HG03457 (cell line): Measurements from ENCODE around the gene SLC16A2.

Source experiments
- ATAC-seq: cut with Tn5 transposase; IDR thresholded peaks from one replicate; pipeline ENCODE4 v1.9.1; 2021; ENCODE audit warnings: moderate number of reproducible peaks; ENCODE audit not compliant: unreplicated experiment

The SLC16A2 gene

DNA sequence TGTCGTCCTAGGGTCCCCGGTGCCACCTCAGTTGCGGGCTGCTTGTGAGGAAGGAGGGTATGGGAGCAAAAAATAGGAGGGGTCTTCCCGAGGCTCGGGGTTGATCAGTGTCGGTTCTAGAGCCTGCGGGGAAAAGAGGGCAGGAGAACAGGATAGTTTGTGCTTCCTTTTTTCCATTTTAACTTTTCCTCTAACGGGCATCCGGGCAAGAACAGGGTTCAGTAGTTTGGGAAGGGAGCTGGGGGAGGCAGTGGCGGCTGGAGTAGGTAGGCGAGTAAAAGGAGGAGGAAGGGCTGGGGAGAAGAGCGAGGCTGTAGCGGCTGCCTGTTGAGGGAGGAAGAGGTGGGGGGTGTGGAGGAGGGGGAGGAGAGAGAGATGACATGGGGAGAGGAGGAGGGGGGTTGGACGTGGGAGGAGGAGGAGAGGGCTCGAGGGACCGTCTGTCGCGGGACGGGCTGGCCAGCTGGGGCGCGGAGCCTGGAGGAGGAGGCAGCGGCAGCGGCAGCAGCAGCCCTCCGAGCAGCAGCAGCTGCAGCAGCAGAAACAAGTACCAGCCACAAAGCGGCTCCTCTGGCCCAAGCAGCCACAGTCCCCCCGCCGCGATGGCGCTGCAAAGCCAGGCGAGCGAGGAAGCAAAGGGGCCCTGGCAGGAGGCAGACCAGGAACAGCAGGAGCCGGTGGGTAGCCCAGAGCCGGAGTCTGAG lies at the start of gene SLC16A2:
Gene SLC16A2 (plus strand): TSS at position 458 of the 704 bp plus-strand sequence. CDS start 145 bp downstream, at position 603.
- no peak for ATAC-seq

DNA sequence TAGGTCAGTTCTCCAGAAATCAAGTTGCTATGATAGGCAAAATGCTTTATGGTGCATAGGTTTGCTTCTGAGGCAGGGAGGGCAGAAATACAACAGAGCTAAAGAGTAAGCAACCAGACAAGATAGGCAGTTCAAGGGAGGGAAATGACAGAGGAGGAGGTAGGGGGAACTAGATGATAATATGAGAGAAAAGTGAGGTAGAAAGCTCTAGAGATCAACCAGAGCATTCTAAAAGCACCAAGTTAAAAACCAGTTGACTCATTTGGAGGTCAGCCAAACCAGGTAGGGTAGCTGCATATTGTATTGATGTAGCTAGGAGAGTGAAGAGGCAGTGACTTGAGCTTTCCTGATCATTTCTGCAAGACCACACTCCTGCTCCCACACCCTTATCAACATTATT lies 49.0 kb upstream of the SLC16A2 start:
- no peak for ATAC-seq

DNA sequence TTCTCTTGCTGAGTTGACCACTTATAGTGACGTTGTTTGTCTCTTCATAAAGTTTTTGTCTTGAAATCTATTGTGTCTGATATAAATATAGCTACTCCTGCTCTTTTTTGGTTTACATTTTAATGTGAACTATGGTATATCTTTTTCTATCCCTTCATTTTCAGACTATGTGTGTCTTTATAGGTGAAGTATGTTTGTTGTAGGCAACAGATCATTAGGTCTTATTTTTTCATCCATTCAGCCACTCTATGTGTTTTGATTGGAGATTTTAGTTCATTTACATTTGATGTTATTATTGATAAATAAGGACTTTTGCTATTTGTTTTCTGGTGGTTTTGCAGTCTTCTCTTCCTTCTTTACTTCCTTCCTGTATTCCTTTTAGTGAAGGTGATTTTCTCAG lies 44.0 kb upstream of the SLC16A2 start:
- no peak for ATAC-seq

DNA sequence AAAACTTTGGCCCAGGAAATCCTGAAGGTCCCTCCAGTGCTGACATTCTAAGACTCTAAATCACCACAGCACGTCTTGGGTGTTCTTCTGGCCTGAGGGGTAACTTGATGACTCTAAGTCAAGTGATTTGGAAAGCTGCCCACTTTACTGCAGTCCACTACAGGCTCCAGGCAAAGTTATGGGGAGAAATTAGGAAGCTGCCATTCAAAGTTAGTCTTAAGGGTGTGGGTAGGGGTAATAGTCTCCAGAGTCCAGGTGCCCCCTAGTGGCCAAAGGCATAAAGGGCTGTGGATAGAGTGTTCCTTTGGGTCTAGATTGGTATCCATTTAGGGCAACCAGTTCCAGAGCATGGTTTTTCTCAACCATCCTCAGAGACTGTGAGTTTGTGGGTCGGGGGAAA lies 38.7 kb upstream of the SLC16A2 start:
- no peak for ATAC-seq

DNA sequence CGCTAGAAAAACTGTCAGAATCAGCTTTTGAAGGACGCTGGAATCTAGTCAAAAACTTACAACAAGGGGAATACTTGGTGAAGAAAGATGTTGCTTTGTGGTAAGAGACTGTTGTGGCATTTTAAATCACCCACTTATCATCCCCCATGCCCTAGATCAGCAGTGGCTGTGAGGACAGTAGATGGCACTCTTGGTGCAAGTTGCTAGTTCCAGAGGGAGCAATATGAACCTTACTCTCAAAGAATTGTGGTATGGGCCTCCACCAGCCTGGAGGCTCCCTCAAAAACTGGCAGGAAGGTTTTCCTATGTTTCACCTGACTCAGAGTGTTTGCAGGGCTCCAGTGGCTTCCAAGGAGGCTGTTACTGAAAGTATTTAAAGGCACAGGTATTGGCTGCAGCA lies 37.7 kb upstream of the SLC16A2 start:
- ATAC-seq, result no peak

DNA sequence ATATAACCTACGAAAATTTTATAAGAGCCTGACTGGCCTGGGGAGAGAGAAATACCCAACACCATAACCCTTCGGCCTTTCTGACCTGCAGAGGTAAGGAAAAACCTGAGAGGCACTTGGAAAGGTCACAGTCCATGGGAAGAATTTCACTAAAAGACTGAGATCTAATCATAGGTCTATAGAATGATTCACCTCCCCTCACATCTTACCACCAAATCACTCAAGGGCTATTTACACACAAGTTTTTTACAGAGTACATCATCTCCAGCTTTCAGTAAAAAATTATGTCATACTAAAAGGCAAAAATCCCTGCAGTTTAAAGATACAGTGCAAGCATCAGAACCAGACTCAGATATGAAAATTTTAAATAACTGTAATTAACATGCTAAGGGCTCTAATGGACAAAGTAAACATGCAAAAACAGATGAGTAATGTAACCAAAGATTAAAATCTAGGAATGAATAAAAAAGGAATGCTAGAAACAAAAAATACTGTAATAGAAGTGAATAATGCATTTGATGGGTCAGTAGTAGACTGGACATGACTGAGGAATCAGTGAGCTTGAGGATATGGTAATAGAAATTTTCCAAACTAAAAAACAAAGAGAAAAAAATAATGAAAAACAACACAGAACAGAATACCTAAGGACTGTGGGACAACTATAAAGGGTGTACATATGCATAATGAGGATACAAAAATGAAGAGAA lies 32.1 kb upstream of the SLC16A2 start:
- no peak for ATAC-seq

DNA sequence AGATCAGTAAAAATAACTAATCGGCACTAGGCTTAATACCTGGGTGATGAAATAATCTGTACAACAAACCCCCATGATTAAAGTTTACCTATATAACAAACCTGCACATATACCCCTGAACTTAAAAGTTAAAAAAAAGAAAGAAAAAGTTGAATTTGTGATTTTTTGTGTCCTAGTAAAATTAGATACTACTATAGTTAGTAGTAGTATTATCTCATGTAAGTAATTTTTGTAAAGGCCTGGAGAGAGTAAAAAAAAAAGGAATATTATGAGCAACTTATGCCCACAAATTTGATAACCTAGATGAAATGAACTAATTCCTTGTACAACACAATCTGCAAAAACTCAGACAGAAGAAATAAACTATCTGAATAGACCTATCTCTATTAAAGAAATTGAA lies 25.7 kb upstream of the SLC16A2 start:
- ATAC-seq, result no peak

DNA sequence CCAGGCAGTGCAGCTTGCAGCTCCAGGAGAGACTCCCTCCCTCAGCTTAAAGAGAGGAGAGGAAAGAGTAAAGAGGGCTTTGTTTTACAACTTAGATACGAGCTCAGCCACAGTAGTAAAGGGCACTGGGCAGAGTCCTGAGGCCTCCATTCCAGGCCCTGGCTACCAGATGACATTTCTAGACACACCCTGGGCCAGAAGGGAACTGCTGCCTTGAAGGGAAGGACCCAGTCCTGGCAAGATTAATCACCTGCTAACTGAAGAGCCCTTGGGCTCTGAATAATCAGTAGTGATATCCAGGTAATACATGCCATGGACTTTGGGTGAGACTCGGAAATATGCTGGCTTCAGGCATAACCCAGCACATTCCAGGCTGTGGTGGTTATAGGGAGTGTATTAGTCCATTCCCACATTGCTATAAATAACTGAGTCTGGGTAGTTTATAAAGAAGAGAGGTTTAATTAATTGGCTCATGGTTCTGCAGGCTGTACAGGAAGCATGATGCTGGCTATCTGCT lies 15.3 kb upstream of the SLC16A2 start:
- no peak for ATAC-seq

DNA sequence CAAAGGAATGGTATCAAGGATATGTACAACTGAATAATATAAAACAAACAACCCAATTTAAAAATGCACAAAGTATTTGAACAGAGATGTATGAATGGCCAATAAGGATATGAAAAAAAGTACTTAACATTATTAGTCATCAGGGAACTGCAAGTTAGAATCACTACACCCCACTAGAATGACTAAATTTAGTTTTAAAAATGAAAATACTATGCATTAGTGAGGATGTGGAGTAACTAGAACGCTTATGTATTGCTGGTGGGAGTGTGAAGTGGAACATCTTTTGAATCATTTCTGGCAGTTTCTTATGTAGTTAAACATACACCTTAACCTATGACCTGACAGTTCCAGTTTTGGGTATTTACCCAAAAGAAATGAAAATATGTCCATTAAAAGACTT lies 13.0 kb upstream of the SLC16A2 start:
- ATAC-seq, result no peak

DNA sequence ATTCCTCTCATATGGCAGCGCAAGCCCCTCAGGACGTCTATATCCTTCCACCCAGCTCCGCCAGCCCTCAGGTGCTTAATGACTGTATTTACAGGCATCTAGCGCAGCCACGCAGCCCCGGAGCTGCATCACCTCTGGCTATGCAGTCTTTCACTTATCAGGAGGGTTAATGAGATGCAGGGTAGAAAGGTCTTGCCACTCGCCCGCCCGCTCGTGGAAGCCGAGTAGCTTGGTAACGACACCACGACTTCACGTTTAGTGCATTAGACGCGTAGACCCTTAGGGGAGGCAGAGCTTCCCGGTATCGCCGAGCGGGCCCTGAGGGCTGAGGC lies 1.5 kb upstream of the SLC16A2 start:
- ATAC-seq, result no peak

DNA sequence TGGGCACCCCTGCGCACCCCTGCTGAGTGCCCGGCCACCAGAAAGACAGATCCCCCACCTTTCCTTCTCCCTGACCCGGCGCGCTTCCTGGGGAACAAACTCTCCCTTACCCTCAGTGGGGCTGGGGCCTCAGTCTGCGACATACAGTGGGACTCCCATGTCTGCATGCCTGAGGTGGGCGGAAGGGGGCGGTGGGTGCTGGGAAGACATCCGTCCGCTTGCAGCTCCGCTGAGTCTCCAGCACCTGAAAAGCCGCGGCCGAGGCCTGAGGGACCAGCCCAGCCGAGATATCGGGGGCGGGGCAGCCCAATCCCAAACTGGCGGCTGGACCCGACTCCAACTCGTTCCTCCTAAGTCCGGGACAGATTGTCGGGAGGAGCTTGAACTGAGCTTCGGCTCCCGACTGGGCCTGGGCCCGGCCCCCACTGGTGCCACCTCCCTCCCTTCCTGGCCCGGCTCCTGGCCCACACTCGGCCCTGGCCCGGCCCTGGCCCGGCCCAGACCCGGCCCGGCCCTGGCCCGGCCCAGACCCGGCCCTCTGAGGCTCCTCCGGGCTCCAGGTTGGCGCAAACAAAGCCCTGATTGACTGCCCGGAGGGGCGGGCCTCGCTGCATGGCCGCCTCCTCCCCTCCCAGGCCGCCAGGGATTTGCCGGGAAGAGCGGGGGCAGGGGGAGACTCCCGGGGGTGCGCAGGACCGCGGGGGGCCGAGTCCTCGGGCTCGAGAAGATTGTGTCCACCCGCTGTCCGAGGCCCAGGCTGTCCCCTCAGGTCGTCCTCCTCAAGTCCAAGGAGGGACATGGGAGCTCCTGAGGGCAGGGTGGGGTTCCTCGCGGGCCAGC lies 877 bp upstream of the SLC16A2 start:
- ATAC-seq, result no peak

DNA sequence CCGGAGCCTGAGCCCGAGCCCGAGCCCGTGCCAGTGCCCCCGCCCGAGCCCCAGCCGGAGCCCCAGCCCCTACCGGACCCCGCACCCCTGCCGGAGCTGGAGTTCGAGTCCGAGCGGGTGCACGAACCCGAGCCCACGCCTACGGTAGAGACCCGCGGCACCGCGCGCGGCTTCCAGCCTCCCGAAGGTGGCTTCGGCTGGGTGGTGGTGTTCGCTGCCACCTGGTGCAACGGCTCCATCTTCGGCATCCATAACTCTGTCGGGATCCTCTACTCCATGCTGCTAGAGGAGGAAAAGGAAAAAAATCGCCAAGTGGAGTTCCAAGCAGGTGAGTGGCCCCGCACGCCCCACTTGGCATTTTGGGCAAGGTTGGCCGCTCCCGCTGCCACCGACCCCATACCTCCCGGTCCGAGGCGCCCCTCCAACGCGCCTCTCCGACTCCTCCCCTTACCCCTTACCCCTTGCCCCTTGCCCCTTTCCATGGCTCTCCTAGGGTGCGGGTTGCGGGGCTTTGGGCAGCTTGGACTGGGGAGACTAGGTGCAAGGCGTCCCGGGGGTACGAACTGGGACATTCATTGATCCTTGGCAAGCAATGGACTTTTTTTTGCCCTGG lies 553 bp downstream of the SLC16A2 start:
- ATAC-seq, result no peak

DNA sequence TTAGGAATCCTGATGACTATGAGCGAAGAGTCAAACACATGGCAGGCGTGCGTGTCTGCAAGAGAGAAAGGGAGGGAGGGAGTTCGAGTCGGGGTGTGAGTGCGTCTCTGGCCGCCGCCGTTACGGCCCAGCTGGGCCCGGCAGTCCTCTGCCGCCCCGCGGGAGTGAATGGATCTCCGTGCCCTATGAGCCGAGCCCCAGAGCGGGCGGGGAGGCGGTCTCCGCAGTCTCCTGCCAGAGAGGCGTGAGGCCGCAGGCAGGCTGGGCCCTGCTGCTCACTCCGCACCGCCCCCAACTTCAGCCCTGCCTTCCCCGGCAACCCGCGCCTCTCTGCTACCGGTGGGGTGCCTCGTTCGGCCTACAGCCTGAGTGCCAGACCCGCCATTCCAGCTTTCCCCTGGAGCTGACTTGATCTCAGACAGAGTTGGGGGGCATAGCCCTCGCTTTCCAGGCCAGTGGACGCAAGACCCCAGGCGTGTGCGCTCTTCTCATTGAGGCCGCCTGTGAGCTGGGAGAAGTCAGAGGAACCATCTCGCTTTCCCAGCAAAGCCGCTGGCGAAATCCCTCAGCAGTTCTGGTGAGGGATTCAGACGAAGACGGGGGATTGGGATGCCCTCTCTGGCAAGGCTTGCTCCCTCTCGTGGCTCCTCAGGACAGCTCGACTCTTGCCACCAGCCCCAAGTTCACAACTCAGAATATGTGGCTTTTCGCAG lies 1.4 kb downstream of the SLC16A2 start:
- ATAC-seq, result no peak

DNA sequence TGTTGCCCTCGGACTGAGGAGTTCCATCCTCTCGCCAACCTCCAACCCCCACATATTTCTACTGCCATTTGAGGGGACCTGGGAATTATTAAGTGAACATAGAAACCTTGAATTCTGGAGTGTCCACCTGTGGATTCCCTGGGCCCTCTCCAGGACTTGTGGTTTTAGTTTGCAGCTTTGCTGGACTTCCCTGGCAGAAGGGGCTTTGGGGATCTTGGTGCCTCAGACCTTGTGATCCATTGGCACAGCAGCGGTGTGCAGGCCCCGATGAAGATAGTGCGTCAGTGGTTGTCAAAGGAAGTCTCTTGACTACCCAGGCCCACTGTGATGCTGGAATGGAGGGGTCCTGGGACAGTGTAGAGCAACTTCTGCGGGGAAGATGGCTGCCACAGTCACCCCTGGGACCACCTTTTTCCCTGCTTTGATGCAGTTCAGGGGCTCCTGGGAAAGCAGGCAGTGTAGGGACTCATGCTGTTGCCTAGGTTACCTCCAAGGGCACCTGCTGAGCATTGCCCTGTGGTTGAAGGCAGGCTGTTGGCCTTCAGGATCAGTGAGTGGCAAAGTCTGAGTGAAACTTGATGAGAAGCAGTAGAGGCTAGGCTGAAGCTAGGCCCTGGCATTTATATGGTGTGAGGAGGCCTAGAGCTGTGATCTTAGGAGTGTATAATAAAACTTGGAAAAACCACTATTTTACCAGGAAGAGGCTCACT lies 2.2 kb downstream of the SLC16A2 start:
- ATAC-seq, result no peak

DNA sequence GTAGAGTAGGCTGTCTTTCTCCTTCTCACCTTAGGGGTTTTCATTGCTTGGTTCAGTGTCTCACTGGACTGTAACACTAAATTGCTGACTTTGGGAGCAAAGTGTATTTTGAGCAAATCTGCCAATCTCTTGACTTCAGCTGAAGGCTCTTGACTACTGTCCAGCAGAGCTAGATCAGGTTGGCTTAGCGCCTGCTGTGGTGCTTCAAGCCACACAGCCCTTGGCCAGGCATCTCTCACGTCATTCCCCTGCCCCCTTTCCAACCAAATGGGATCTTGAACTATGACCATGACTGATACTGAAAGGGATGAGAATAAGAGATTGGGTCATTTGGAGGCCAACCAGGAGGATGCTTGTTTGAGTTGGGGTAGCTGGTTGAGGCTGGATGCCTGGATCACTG lies 4.8 kb downstream of the SLC16A2 start:
- no peak for ATAC-seq

DNA sequence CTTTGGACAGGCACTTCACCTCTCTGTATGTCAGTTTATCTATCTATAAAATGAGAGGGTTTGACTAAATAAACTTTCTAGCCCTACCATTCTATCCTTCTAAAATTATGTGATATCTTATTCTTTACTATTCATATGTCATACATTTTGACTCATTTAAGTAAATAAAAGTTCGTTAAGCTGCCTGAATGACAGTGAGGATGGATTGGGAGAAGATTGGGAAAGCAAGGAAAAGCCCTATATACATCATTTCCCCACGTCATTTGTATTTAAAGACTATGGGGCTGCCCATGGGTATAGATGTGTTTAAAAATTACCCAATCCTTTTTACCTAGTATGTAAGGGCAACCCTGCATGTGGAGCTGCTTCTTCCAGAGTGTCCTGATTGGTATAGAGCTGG lies 5.3 kb downstream of the SLC16A2 start:
- no peak for ATAC-seq

DNA sequence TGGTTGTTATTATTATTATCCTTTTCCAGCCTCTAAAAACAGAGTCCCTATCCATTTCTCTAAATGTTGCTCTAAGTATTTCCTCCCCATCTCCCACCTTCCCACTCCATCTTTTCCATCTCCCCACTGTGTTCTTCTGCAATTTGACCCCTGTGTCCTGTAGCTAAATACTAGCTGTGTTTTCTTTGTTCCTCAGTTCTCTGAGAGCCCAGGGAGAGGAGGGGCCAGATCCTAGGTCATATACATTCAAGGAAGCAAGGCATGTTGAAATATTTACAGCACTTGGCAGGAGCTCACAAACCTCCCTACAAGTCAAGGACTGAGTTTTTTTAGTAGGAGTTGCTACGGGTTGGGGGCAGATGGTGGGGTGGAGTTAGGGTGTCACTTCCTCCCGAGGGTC lies 10.5 kb downstream of the SLC16A2 start:
- no peak for ATAC-seq

DNA sequence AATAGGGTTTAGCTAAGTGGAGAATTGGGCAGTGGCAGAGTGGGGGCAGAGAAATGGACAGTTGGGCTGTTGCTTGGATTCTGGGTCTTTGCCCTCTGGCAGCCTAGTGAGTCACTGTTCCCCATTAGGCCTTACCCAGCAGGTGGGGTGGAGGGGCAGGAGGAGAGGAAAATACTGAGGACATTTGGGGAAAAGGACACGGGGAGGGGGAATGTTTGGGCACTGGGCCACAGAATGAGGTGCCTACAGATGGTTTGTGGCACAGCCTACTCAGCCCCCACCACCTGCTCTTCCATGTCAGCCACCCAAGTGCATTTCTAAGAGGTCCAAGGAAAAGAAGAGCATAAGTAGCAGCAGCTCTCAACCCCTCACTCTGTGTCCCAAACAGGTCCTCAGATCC lies 13.0 kb downstream of the SLC16A2 start:
- no peak for ATAC-seq

DNA sequence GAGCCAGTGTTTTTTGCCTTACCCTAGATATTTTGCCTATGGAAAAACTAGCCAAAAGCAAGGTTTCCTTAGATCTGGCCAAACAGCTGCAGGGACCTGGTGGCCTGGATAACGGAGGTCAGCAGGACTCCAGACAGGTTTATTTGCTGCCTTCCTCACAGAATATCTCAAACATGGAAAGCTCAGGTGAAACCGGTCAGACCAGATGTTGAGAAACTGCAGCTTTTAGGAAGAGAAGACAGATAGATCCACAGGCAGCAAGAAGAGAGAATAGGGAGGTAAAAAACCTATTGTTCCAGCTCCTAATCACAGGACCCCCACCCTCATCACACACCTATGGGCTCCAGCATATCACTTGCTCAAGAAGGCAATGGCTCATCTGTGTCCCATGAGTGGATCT lies 16.2 kb downstream of the SLC16A2 start:
- no peak for ATAC-seq

DNA sequence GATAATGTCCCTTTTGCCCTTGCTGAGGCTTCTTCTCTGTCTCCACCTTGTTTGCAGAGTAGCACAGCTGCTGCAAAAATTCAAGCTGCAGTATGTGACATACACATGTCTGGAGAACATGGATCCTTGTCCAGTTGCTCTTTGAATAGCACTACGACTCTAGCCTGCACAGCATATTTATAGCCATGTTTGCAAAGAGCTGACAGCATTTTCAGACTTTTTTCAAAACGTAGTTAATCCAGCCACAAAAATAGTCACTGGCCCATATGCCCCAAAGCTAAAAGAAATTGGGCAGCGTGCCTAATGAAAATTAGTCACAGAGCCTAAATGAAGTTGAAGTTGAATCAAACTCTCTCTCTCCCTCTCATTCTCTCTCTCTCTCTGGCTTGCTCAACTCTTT lies 17.5 kb downstream of the SLC16A2 start:
- ATAC-seq, result no peak
